NCI-H69 (cell line): ENCODE data around the gene PHF14.
A peak's percentile ranks its signal among the peaks of the same experiment; 100 is the strongest.
"Not testable (repeated sequence)": the region's sequence is repeated elsewhere in the genome, so short reads cannot be mapped to it uniquely, and the experiment has no call there.

Experiments used
- DNase-seq: peaks from one replicate; lab custom pipeline; 2025; lab: John Stamatoyannopoulos, UW

Gene PHF14

GRCh38 chr7:10990748-10991147, 17.1 kb downstream of the PHF14 start:
- DNase-seq = not testable (repeated sequence)

- not testable (repeated sequence) for DNase-seq
Observed at GRCh38 chr7:10995482-10996166, 22.0 kb downstream of the PHF14 start.

DNA sequence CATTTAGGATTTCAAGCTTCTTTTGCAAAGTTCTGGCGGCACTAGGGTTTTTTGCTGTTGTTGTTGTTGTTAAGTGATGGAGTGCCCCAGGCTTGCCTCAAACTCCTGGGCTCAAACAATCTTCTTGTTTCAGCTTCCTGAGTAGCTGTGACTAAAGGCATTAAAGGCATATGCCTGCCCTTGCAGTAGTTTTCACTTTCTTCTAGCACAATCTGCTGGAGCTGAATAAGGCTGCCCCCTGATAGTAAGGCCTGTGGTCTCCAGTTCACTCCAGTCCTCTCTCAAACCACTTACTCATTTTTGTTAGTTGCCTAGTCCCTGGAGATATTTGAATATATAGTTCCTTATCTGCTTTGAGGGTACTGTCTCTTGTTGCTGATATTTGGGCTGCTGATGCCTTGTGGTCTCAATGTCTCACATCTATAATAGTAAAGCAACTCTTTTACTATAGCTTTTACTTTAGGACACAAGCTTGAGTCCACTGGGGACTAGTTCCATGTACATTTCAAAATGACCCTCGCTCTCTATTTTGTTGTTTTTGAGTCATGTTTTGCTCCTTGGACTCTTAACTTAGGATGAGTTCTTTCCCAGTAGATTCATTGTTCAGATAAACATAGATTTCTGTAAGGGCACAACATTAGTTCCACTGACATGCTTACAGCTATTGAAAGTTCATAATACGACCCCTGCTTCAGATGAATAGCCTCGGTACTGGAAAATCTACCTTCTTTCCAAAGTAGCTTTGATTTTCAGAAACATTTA, 25.5 kb downstream of the PHF14 start:
- DNase-seq = no peak

DNA sequence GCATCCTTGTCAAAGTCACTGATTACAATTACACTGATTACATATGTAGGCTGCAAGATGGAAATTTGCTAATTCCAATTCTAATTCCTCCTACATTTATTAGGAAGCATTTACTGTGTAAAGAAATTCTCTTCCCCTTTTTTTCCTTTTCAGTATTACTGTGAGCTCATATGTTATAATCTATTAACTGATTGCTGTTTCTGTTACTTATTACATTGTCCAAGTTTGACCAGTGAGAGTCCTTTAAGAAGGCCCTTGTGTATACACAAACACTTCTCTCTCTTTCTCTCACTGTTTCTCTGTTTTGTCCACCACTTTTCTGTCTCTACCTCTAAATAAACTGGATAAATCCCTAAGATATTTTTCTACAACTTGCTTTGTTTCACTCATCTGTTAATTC, 31.5 kb downstream of the PHF14 start:
- DNase-seq = no peak

DNA sequence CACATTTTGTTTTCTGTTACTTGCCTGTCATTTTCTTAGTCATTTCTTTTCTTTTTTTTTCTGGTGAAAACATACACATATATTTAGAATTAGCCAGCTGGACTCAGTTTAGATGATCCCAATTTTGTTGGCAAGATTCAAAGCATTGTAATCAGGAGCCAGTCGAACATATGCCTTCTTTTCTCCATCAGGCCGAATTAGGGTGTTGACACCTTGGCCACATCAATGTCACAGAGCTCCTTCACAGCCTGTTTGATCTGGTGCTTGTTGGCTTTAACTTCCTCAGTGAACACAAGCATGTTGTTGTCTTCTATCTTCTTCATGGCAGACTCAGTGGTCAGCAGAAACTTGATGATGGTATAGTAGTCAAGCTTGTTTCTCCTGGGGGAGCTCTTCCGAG, 32.6 kb downstream of the PHF14 start:
- DNase-seq = no peak

DNA sequence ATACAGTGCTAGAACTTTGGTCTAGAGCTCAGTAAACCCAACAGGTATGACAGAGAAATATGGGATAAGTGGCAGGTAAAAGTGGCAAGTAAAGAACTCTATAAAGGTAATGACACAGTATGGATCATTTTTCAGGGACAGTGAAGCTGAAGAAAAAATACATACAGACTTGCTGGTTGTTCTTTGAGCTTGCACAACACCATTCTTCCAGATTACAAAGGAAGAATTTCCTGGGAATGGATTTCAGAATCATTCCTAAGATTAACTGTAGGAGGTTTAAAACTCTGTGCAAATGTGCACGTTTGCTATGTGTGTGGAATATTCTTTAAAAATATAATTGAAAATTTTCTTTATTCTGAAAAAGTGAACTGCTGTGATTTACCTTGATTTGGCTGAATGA, 36.0 kb downstream of the PHF14 start:
- peak; percentile 56 for DNase-seq

- DNase-seq = peak; percentile 10
Observed at GRCh38 chr7:11021468-11021867, 47.8 kb downstream of the PHF14 start.

GRCh38 chr7:11026452-11027359, 53.0 kb downstream of the PHF14 start:
- peak; percentile 27 for DNase-seq

- no peak for DNase-seq
Observed at GRCh38 chr7:11035661-11036060, 62.0 kb downstream of the PHF14 start.

- peak; percentile 46 for DNase-seq
Observed at GRCh38 chr7:11039974-11040373, 66.3 kb downstream of the PHF14 start.

DNA sequence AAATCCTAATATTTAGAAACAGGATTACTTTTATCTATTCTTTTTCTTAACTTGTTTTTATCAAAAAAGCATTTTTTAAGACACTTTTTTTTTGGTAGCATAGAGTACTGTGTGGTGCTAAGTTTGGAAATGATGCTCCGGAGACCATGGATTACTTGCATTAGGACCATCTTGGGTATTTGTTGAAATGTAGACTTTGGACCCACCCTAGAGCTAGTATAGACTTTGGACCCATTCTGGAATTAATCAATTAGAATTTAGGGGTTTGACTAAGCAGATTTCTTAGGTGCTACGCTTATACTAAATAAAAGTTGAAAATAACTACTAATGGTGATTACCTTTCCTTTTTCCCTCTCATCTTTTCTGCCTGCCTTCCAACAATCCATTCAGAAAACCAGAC, 80.4 kb downstream of the PHF14 start:
- no peak for DNase-seq

- no peak for DNase-seq
Observed at GRCh38 chr7:11060893-11061292, 87.2 kb downstream of the PHF14 start.

GRCh38 chr7:11062110-11062509, 88.4 kb downstream of the PHF14 start:
- DNase-seq = no peak

DNA sequence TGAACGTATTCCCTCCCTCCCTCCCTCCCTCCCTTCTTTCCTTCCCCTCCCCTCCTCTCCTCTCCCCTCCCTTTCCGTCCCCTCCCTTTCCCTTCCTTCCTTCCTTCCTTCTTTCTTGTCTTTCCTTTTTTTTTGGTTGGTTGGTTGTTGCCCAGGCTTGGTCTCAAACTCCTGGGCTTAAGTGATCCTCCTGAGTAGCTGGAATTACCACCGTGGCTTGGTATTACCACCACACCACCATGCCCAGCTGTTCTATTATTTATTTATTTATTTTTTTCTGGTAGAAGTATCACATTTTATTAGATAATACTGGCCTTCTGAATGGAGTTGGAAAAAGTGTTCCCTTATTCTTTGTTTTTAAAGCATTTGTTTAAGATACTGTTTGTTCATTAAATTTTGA, 95.9 kb downstream of the PHF14 start:
- no peak for DNase-seq

DNA sequence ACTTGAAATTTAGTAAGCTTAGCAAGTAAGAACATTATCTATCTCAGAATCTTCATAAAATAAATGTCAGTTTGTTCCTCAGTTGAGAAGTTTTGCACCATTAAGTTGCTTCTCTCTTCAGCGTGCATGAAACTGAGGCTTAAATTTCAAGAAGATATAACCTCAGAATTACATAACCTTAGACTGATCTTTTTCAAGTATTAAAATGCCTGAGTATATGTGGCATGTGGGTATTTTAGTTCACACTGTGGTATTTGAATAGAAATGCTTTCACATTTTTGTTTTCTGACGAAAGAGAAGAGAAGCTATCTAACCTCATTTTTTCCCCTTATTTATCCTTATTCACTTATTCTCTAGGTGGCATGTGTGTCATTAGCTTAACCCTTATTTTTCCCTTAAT, 104.1 kb downstream of the PHF14 start:
- no peak for DNase-seq

GRCh38 chr7:11078247-11078834, 104.7 kb downstream of the PHF14 start:
- no peak for DNase-seq

- DNase-seq = no peak
Observed at GRCh38 chr7:11079907-11080306, 106.2 kb downstream of the PHF14 start.

DNA sequence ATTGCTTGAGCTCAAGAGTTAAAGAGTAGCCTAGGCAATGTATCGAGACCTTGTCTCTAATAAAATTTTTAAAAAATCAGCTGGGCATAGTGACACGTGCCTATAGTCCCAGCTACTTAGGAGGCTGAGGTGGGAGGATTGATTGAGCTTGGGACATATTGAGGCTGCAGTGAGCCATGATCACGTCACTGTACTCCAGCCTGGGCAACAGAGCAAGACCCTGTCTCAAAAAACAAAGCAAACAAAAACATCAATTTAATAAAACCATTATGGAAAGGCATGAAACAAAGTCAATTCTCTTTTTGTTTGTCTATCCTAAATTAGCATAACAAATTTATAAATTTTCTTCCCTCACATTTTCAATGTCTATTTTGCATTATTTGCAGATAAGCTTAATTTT, 108.4 kb downstream of the PHF14 start:
- DNase-seq = no peak

- DNase-seq = peak; percentile 21
Observed at GRCh38 chr7:11082552-11083213, 109.0 kb downstream of the PHF14 start.

DNA sequence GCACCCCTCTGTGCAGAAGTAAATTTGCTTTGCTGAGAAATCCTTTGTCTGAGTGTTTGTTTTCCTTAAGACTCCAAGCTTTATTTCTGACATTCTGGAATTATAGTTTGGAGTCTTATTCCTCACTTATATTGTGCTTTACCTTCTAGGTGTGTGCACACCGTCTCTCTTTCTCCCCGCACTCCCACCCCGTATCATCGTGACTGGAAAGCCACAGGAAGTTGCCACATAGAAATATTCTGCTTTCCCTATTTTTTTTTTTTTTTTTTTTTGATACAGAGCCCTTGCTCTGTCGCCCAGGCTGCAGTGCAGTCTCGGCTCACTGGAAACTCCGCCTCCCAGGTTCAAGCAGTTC, 109.5 kb downstream of the PHF14 start:
- DNase-seq = no peak

DNA sequence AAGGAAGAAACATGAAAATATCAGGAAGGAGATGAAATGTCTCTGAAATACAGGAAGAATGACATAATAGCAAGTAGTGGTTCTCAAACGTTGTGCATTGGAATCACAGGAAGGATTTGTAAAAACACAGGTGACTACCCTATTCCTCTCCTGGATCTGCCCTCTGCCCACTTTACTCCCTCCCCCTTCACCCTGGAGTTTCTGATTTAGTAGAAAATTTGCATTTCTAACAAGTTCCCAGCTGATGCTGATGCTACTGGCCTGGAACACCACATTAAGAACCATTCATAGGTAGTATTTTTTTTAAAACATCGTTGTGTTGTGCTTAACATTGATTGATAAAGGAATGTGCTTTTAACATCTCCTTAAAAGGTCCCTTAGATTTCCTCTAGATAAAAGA, 130.9 kb downstream of the PHF14 start:
- DNase-seq = peak; percentile 10

DNA sequence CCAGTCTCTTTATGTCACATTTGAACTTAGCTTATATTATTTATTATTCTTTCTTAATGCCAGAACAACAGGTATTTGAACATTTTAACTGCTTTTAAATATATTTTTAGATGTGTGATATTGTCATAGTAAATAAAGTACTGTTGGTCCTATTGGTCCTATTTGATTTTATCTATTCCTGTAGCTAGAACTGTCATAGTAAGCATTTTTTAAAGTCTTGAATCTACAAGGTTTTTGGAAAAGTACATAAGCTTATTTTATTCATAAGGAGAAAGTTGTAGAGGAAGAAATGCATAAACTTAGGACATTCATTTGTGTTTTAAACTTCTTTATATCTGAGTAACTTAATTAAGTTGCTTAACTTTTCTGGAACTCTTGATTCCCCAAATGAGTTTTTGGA, 136.0 kb downstream of the PHF14 start:
- no peak for DNase-seq
